A204.1 (cell line): ENCODE results near the gene CNTN4.
"Not testable (repeated sequence)": the region's sequence is repeated elsewhere in the genome, so short reads cannot be mapped to it uniquely, and the experiment has no call there.

Source experiments
- FAIRE-seq: peaks from 2 replicates; lab custom pipeline; 2012; peaks lifted over from hg19 to GRCh38; lab: Jason Lieb, UNC

Gene CNTN4

DNA sequence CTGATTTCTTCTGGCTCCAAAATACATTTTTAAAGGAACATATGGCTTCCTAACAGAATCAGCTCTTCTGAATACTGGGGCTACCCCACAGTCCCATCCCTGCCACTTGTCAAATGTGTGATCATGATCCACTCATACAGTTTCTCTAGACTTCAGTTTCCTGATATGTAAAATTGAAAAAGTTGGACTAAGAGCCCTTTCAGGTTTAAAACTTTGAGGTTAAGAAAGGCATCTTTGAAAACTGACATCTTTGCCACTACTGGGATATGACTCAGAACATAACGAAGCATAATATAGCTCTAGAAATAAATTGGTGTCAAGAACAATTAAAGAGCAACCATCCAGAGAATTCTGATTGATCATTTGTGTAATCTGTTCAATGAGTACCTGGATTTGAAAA, 763.3 kb downstream of the CNTN4 start:
- no peak for FAIRE-seq

DNA sequence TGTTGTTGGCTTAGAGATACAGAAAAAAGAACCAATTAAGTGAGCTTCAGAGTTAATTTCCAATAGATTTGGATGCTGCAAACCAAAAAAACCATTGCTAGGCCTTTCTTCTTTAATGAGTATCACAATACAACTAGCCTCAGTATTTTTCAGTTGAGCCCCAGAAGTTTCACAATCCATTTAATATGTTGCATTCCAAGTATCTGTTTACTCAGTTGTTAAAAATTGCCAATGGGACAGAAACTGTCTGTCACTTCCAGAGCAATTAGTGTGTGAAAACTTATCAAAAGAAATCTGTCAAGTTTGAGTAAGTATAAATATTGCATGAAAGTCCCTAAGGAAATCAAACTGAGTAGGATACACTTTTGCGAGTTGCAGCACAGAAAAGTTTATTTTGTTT, 763.7 kb downstream of the CNTN4 start:
- no peak for FAIRE-seq

DNA sequence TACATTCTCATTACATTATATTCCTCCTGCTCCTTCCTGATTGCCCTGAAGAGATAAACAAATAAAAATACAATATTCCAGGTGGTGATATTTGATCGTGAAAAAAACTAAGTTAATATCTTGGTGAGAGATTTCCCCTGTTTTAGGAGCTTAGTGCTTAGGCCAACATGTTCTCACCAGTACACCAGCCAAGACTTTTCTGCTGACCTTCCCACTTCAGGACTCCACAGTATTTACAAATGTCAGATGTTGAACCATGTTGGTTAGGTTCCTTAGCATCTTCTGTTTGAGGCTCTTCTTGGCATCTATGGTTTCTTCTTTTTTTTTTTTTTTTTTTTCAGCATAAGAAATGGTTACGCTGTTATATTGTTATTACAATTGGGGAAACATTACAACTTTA, 764.5 kb downstream of the CNTN4 start:
- FAIRE-seq, result no peak

DNA sequence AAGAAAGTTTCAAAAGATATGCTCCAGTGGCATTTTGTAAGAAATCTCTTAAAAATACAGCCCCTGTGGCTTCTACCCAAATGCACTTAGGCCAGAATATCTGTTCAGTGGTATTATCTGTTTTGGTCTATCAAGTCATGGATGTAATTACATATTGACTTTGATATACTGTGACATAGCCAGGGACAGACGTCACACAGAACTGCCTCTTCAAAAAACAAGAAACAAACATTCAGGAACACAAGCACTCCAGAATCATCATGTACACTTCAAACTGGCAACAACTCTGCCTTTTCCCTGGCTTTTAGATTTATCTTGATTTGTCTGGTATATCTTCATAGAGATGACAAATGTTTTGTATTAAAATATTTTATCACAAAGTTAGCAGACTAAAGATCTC, 771.2 kb downstream of the CNTN4 start:
- no peak for FAIRE-seq

DNA sequence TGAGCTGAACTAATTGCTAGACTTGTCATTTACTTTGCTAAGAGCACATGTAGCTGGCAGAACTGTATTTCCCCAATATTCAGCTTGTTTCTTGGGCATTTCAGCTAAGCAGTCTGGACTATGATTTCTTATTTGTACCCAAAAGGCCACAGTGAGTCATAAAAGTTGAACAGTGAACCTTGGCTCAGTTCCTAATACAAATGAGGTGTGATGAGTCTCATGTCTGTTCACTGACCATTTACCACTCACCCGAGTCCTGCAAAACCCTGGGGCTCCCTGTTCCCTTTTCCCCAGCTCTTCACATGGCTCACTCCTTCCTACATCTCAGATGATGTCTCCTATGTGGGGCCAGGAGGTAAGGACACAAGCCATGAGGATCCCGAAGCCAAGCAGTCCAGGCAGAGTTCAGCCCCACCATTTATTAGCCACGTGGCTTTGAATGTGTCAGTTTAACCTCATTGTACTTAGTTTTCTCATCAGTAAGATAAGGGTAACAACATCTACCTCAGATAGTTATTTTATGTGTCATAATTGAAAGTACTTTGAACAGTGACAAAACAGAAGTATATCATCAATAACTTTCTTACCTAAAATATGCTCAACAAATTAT, 772.2 kb downstream of the CNTN4 start:
- no peak for FAIRE-seq

DNA sequence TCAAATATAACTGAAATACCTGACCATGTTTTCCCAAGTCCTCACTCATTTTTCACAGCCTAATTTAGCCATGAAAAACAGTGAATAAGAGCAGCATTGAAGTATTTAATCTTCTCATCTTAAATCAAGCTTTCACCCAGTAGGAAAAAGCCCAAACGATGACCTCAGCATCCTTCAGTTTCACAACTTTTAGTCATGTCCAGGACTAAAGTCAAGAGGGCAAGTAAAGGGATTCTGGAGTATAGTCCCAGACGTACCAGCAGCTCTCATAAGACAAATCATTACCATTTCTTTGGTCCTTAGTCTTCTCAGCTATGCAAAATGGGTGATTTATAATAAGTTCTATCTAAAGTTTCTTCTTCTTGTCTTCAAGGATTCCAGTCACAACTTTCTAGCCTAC, 774.2 kb downstream of the CNTN4 start:
- no peak for FAIRE-seq

DNA sequence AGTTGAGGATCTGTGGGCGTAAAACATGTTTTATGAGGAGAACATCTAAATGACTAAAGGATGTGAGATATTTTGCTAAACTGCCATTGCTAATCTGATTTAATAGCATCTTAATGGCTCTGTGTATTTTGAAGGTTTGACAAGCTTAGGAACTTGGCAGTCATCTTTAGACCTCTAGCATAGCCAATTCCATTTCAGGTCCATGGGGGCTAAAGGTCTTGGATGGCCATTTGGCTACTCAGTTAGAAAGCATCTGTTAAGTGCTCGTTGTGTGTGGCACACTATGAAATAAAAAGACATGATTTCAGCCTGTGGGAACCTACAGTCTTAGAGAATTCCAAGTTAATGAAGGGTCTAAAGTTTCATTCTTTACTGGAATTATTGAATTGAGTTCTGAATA, 775.3 kb downstream of the CNTN4 start:
- FAIRE-seq, result no peak

DNA sequence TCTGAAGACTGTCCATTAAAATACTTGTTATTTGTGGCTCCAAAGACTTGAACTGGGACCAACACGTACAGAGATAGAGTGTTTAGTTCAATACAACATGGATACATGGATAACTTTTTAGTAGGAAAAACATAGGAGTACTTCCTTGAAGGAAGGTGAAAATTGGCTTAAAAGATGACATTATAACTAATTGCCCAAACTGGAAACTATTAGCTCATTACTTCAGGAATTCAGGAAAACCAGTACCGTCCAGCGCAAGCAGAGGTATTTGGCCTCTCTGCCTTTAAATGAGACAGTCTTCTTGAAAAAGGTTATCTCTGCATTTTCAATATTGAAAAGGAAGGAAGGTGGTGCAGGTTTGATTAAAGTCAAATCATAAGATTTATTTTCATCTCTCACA, 777.0 kb downstream of the CNTN4 start:
- no peak for FAIRE-seq

DNA sequence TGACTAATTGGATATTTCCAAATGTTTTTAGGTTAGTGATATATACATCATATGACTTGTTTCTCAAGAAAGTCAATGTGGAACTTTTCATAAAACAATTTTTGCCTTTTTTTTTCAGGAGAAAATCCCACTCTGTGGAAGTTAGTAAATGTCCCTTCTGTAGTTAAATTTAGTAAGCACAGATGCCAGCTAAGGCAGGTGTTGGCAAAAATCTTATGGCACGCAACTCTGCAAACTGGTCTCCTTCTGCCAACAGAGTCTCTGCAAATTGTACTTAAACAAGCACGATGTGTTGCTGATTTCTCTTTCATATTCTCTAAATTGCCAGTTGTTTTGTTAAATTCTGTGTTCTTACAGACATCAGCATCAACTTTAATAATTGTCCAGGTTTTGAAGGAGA, 777.7 kb downstream of the CNTN4 start:
- no peak for FAIRE-seq

DNA sequence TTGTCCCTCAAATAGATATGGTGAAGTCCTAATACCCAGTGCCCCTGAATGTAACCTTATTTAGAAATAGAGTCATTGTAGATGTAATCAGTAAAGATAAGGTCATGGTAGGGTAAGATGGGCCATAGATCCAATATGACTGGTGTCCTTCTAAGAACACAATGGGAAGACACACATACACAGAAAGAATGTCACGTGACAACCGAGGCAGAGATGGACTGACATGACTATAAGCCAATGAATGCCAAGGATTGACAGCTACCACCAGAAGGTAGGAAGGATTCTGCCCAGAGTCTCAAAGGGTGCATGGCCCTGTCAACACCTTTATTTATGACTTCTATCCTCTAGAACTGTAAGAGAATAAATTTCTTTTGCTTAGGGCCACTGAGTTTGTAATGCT, 780.4 kb downstream of the CNTN4 start:
- FAIRE-seq, result no peak

DNA sequence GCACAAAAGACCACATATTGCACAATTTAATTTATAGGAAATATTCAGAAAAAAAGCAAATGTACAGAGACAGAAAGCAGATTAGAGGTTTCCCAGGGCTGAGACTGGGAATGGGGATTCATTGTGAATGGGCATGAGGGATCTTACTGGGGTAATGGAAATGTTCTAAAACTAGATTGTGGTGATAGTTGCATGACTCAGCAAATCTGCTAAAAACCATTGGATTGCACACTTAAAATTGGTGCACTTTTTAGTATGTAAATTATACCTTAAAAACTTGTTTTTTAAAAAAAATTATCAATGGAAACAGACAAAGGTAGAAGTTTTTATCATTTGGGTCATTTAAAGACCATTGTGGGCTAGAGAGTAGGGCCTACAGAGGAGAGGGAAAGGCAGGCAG, 780.9 kb downstream of the CNTN4 start:
- no peak for FAIRE-seq

DNA sequence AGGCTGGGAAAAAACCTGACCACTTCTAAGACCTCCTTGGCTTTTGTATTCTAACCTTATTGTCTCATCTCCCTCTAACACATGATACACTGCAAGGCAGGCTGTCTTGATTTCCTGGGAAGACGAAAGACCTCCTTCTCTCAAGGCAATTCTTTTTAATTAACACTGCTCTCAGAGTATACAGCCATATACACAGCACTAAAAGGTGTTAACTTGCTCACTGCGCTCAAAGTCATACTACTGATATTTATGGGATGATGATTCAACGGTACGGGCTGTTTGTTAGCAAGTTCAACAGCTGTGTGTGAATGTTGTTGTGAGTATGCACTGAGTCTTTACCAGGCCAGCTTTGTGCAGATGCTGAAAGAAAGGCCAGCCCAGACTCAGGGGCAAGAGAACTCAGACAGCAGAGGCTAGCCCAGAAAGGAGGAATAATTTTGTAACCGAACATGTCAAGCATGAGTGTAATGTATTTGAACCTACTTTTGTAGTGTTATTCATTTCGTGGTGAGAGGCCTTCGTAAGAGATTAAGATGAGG, 781.6 kb downstream of the CNTN4 start:
- FAIRE-seq, result no peak

DNA sequence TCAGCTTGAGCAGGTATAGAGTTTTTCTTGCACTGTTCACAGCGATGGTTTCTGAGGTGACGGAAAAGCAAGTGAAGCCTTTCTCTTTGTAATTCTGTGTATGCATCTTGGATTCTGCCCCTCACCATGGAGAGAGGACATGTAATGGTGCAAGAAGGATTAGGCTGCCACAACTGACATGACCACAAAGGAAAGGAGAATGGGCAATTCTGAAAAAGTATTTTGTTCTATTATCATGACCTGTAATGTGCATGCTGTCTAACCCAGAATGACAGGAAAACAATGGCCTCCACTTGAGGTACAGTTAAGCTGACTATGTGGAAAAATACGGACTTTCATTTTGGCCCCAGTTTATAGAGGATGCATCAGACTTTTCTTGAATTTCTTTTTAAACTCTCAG, 784.6 kb downstream of the CNTN4 start:
- FAIRE-seq, result no peak

DNA sequence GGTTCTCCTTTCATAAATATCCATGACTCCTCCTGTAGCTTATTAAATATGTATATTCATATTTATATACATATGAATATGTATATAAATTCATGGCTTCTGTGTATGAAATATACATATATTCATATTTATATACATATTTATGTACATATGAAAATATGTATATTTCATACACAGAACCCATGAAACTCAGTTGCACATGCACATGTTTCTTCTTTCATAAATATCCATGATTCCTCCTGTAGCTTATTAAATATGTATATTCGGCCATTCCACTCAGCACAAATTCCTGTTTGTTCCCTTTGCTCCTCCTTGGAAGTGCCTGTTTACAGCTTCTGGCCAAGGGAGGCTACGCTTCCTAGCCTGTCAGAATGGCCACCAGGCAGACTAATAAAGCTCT, 789.9 kb downstream of the CNTN4 start:
- FAIRE-seq, result no peak

DNA sequence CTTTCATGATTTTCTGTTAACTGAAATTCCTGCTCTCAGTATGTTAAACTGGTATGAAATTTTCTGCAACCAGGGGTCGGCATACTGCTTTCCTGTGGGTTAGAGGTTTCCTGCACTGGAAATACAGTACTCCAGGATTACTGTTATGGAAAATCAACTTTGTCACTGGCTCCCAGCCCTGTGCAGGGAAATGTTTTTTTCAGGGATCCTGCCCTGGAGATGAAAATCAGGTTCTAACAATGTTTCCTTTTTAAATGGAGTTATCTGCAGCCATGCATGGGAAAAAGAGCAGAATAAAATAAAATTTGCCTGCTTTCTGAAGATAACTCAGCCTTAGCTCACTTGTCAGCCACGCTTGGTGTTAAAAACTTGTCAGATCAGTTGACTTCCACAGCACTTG, 791.1 kb downstream of the CNTN4 start:
- FAIRE-seq, result no peak

DNA sequence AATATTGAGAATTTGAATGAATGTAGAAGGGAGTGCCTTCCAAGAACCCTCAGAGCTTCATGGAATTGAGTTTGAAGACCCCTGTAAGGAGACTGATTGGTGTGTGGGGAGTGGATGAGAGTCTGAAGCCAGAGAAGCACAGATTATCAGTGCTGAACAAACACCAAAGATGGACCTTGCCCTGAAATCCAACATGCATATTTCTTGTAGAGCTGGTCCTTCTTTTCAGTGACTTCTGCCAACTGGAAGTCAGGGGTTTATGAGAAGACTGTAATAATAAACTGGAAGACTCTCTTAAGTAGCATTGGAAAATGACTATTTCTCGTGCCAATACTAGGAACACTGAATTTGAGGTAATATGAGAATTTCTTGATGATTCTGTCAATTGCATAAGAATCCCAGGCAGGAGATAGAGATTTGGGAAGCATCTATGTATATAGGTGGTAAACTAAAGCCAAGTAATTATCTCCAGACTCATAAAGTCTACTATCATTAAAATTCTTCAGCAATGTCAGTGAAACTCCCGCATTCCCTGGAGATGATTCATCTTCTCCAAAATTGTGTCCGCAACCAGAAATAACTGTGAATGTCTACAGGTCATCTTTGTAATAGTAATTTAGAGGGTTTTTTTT, 797.8 kb downstream of the CNTN4 start:
- FAIRE-seq, result no peak

DNA sequence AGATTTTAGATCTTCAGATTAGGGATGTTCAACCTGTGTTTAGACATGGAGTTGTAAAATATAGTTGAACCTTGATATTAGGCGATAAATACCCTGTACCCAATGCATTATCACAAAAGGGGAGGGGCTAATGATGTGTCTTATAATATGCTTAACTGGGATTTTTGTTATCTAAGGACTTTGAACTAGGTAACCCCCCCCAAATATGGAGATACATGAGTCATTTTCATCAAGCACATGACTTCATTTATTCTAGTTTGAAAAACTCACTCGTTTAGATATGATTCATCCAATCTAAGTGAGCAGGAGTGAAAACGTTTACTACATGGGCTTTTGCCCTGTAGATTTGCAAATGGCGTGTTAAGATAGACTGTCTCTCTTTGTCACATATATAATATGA, 799.2 kb downstream of the CNTN4 start:
- no peak for FAIRE-seq

DNA sequence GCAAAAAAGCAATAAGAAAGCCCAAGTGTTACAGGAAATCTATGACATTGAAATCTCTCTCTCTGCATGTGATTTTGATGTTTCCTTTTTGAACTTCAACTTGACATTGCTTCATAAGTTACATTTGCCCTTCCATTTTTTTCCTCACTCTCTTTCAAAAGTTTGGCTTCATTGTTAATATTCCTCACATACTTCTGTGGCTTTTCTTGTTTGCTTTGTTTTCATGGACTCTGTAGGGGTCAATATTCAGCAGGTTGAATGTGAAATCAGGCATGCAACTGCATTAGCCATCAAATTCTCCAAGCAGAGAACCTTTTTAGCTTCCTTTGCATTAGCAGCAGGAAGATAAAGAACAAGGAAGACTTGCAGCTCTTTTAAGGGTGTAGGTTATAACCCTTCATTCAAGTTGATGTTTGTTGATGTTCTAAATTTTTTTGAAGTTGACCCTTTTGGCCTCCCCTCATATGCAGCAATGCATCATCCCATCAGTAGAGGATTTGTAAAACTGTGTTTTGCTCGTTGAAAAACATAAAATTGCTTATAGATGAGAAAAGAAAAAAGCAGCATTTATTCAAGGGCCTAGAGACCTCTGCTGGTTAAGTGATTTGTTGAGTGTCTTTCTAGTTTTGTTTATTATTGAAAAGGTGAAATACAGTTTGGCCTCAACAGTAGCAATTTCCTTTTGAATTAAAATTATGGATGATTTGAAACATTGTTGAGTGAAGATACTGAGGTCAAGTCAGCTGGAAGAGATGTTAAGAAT, 800.1 kb downstream of the CNTN4 start:
- no peak for FAIRE-seq

DNA sequence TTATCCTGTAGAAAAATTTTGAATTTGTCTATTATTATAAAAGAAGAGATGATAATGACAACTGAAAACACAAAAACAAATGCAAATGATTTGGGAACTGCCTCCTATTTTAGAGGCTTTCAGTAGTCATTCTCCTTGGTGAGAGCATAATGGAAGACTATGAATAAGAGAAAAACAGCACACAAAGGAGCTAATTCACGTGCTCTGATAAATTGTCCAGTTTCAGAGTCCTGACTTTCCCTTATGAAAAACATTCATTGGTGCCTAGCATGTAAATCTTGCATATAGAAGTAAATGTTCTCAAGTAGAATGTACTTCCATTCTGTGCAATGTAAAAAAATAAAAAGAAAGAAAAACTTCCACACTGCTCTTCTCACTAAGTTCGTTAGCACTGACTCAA, 805.4 kb downstream of the CNTN4 start:
- no peak for FAIRE-seq

DNA sequence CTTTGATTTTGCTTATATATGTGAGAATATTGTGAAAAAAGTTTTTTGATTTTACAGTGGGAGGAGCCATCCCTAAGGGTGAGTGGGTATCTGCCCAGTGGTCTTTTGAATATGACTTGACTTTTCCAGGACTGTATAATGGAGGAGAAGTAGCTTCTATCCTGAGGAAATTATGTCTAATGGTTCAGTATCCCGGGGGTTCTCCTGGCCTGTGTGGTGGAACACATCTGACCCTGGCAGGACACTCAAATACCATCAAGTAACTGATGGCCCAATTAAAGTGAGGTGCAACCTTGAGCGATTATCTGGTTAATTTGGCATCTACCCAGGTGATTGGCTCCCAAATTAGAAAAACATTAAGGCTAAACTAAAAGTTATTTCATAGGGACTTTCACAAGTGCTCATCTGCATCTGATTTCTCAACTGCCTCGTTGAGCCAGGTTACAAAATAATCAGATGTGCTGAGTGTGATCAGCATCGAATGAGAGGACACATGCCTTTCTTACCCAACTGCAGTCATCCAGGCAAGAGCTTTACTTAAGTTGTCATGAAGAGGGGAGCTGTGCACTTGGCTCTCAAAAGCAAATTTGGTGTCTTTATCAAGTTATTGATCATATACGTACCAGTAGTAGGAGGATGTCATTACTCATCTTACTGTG, 810.2 kb downstream of the CNTN4 start:
- no peak for FAIRE-seq

DNA sequence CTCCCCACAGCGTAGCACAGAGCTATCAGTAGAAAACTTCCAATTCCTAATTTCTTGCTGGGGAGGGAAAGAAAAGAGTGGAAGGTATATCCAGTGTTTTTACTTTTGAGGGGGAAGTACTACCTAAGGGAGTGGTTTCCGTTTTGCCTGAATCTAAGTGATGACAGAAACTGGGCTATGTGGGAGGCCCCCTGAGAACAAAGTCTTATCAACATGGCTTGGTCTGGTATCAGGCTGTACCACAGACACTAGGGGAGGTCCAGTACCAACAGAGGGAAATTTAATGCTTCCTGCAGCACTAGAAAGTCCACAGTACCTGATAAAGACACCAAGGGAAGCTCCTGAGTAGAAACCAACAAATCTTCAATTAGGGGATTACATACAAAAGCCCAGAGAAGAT, 812.3 kb downstream of the CNTN4 start:
- no peak for FAIRE-seq

DNA sequence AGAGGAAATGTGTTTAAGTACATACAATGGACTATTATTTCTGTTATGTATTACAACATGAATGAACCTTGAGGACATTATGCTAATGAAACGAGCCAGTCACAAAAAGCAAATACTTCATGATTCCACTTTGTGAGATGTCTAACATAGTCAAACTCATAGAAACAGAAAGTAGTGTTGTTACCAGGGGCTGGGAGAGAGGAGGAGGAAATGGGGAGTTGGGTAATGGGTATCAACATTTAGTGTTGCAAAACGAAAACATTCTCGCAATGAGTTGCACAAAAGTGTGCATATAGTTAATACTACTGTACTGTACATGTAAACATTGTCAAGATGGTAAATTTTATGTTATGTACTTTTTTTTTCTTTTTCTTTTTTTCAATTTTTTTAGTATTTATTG, 817.2 kb downstream of the CNTN4 start:
- no peak for FAIRE-seq

DNA sequence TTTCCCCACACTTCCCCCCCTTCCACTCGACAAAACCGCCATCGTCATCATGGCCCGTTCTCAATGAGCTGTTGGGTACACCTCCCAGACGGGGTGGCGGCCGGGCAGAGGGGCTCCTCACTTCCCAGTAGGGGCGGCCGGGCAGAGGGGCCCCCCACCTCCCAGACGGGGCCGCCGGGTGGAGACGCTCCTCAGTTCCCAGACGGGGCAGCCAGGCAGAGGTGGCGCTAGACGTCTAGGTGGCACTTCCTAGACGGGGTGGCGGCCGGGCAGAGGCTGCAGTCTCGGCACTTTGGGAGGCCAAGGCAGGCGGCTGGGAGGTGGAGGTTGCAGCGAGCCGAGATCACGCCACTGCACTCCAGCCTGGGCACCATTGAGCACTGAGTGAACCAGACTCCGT, 818.0 kb downstream of the CNTN4 start:
- FAIRE-seq, result not testable (repeated sequence)
